ENCODE results near the gene SH3BP1. TPM values are rescaled to one million over a fixed set of nuclear protein-coding genes. Genes with fewer than 3 reads are reported as not detected.
A peak's percentile ranks its signal among the peaks of the same experiment; 100 is the strongest.
"Not testable (repeated sequence)": the region's sequence is repeated elsewhere in the genome, so short reads cannot be mapped to it uniquely, and the experiment has no call there.

SH3BP1 gene
- total RNA-seq, 1 donor from 2014 or later, result 10.3 TPM

DNA sequence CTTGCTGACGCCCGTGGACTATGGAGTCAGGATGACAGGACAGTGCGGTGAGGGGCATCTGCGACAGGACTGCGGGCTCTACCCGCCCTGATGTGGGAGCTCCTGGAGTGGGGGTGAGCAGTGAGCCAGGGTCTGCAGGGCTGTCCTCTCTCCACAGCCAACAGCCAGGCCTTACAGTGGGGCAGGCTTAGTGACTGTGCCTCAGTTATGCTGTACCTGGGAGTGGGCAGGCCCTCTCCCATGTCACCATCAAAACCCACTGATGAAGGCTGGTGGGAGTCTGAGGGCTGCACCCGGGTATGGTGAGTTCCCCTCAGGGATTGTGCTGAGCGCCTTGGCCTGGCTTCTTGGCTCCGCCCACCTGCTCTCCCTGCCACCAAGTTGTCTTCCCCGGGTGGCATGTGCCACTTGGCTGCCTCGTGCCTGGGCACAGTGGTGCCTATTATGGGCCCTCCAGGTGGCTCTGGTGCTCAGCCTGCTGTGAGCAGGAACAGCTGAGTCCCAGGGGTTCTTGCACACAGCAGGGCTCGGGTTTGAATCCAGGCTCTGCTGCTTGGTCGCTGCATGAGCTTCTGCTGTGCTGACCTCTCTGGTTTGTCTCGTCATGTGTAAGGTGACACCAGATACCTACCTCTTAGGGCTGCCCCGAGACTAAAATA lies 53.3 kb downstream of the SH3BP1 start:
- Mint-ChIP-seq H3K4me1 (peaks cover 14% of the 10 kb centered on the region), H3K36me3 (peaks cover 8% of the 10 kb centered on the region)
- TF ChIP-seq CTCF (IDR thresholded peaks at IDR 0.05), result no peak
- TF ChIP-seq EZH2phosphoT487 (IDR thresholded peaks at IDR 0.05), result no peak
- TF ChIP-seq EZH2 (IDR thresholded peaks at IDR 0.05), result no peak

DNA sequence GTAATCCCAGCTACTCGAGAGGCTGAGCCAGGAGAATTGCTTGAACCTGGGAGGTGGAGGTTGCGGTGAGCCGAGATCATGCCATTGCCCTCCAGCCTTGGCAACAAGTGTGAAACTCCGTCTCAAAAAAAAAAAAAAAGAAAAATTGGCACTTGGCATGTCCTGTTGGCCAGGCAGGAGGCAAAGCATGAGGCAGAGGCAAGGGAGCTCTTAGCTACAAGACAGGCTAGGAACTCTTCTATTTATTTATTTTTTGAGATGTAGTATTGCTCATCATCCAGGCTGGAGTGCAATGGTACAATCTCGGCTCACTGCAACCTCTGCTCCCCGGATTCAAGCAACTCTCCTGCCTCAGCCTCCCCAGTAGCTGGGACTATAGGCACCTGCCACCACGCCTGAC lies 54.7 kb downstream of the SH3BP1 start:
- not testable (repeated sequence) for H3K27me3 ChIP-seq; H3K4me3 Mint-ChIP-seq; H3K79me2 ChIP-seq (ENCODE audit: low read depth); H3K9me3 ChIP-seq (ENCODE audit: low read depth); H3K4me2 ChIP-seq; H3K9ac ChIP-seq; DNase-seq (ENCODE audit: low spot score); H3K4me3 ChIP-seq; H3K36me3 Mint-ChIP-seq; H4K20me1 ChIP-seq (ENCODE audit: low read depth); H3K9me3 Mint-ChIP-seq; H3K4me1 ChIP-seq; H3K36me3 ChIP-seq; H2AFZ ChIP-seq (replicated peaks); H3K27ac ChIP-seq; H3K27me3 Mint-ChIP-seq (ENCODE audit: insufficient read depth, low read depth); H3K27ac Mint-ChIP-seq
- H3F3A ChIP-seq (ENCODE audit: low read depth), result peaks cover 21% of the 10 kb centered on the region
- H3K4me1 Mint-ChIP-seq, result peaks cover 14% of the 10 kb centered on the region

More for the DNA sequence above, 53.3 kb downstream of the SH3BP1 start:
- H3K27me3 ChIP-seq, result no peaks in the 10 kb centered on the region
- no peak overlapping the region for H3K4me3 Mint-ChIP-seq
- H3K9me3 Mint-ChIP-seq, result no peaks in the 10 kb centered on the region
- DNase-seq (ENCODE audit: low spot score), result no peak
- no peaks in the 10 kb centered on the region for H3K79me2 ChIP-seq (ENCODE audit: low read depth)
- no peak overlapping the region for H3K27ac Mint-ChIP-seq
- no peak overlapping the region for H3K4me3 ChIP-seq
- H3K4me2 ChIP-seq, result no peak overlapping the region
- H3K27ac ChIP-seq, result no peak overlapping the region
- H2AFZ ChIP-seq (replicated peaks), result no peak overlapping the region
- H3K27me3 Mint-ChIP-seq (ENCODE audit: insufficient read depth, low read depth), result peaks cover 3% of the 10 kb centered on the region
- H4K20me1 ChIP-seq (ENCODE audit: low read depth), result no peaks in the 10 kb centered on the region
- no peaks in the 10 kb centered on the region for H3K36me3 ChIP-seq
- no peaks in the 10 kb centered on the region for H3K9me3 ChIP-seq (ENCODE audit: low read depth)
- peaks cover 19% of the 10 kb centered on the region for H3F3A ChIP-seq (ENCODE audit: low read depth)
- H3K9ac ChIP-seq, result no peak overlapping the region
- peaks cover 4% of the 10 kb centered on the region for H3K4me1 ChIP-seq

- DNase-seq (ENCODE audit: low spot score); H3K9me3 ChIP-seq (ENCODE audit: low read depth); H3K79me2 ChIP-seq (ENCODE audit: low read depth); H3K27me3 ChIP-seq; H3K4me1 ChIP-seq; H3K27ac ChIP-seq; H3K9ac ChIP-seq; H2AFZ ChIP-seq (replicated peaks); H3K9me3 Mint-ChIP-seq; H4K20me1 ChIP-seq (ENCODE audit: low read depth); H3K27me3 Mint-ChIP-seq (ENCODE audit: insufficient read depth, low read depth); H3K36me3 ChIP-seq: not testable (repeated sequence)
- Histone ChIP-seq H3K4me2 (peak overlapping the region; percentile 79), H3F3A (ENCODE audit: low read depth) (peaks cover 21% of the 10 kb centered on the region), H3K4me3 (peak overlapping the region; percentile 49)
- H3K36me3 Mint-ChIP-seq, result peaks cover 12% of the 10 kb centered on the region
- peak overlapping the region; percentile 91 for H3K4me3 Mint-ChIP-seq
- H3K4me1 Mint-ChIP-seq, result peaks cover 14% of the 10 kb centered on the region
- peak overlapping the region; percentile 46 for H3K27ac Mint-ChIP-seq
Observed at GRCh38 chr22:37696260-37696656, 56.8 kb downstream of the SH3BP1 start.

- peak; percentile 58 for TF ChIP-seq CTCF (IDR thresholded peaks at IDR 0.05)
- no peak for TF ChIP-seq EZH2 (IDR thresholded peaks at IDR 0.05)
- no peak for TF ChIP-seq EZH2phosphoT487 (IDR thresholded peaks at IDR 0.05)
- H3K27ac ChIP-seq, result no peak within 1 kb of the TSS
- no peaks in the 10 kb centered on the region for H3K79me2 ChIP-seq (ENCODE audit: low read depth)
- H3K27me3 ChIP-seq, result no peaks in the 10 kb centered on the region
- peak within 1 kb of the TSS; percentile 49 for H3K4me3 ChIP-seq
- peak within 1 kb of the TSS; percentile 79 for H3K4me2 ChIP-seq
- peak within 1 kb of the TSS; percentile 76 for H3K27ac Mint-ChIP-seq
- no peaks in the 10 kb centered on the region for H3K36me3 ChIP-seq
- H3K4me1 ChIP-seq, result peaks cover 4% of the 10 kb centered on the region
- H3K4me1 Mint-ChIP-seq, result peaks cover 14% of the 10 kb centered on the region
- H2AFZ ChIP-seq (replicated peaks), result peak within 1 kb of the TSS; percentile 17
- H3K9me3 Mint-ChIP-seq, result no peaks in the 10 kb centered on the region
- H4K20me1 ChIP-seq (ENCODE audit: low read depth), result no peaks in the 10 kb centered on the region
- peaks cover 5% of the 10 kb centered on the region for H3K27me3 Mint-ChIP-seq (ENCODE audit: insufficient read depth, low read depth)
- peak; percentile 98 for DNase-seq (ENCODE audit: low spot score)
- no peaks in the 10 kb centered on the region for H3K9me3 ChIP-seq (ENCODE audit: low read depth)
- peaks cover 21% of the 10 kb centered on the region for H3F3A ChIP-seq (ENCODE audit: low read depth)
- H3K36me3 Mint-ChIP-seq, result peaks cover 12% of the 10 kb centered on the region
- H3K9ac ChIP-seq, result no peak within 1 kb of the TSS
- peak within 1 kb of the TSS; percentile 91 for H3K4me3 Mint-ChIP-seq
Observed at GRCh38 chr22:37696657-37697537, 57.4 kb downstream of the SH3BP1 start, which contains the start of gene TRIOBP. TRIOBP (plus strand) TSS chr22:37697048; CDS start chr22:37701366, 4,318 bp downstream.
